ENCODE results near the gene VKORC1.
A peak's percentile ranks its signal among the peaks of the same experiment; 100 is the strongest.

Gene VKORC1

GRCh38 chr16:31114468-31114867 is 19.9 kb upstream of the VKORC1 start:
- Histone ChIP-seq H3K27ac (ENCODE audit: low read depth in 2 of 2, low read length in 2 of 2) (peak overlapping the region; percentile 64 to 68), H3K9ac (ENCODE audit: low read depth in 1 of 2, low read length in 2 of 2) (no peak overlapping the region), H3K36me3 (ENCODE audit: control insufficient read depth in 2 of 2, insufficient read depth in 2 of 2, low read length in 2 of 2) (peaks cover 23 to 34% of the 10 kb centered on the region in 2 donors), H3K4me1 (ENCODE audit: control insufficient read depth in 2 of 2, insufficient read depth in 2 of 2, low read length in 2 of 2) (peaks cover 17 to 24% of the 10 kb centered on the region in 2 donors), H3K9me3 (ENCODE audit: control insufficient read depth in 2 of 2, low read length in 2 of 2) (no peaks in the 10 kb centered on the region), H3K27me3 (ENCODE audit: control insufficient read depth in 2 of 2, insufficient read depth in 2 of 2, low read length in 2 of 2) (no peaks in the 10 kb centered on the region), H3K4me3 (ENCODE audit: low read length in 2 of 2) (no peak overlapping the region)

- peak overlapping the region in 1 of 2 donors; percentile 41 for H3K4me3 ChIP-seq (ENCODE audit: low read length in 2 of 2)
These were observed 18.8 kb upstream of the VKORC1 start for GRCh38 chr16:31113121-31114120.

GRCh38 chr16:31112711-31113110 is 18.1 kb upstream of the VKORC1 start:
- H3K9ac ChIP-seq (ENCODE audit: low read depth in 1 of 2, low read length in 2 of 2): no peak overlapping the region
- peaks cover 23 to 30% of the 10 kb centered on the region in 2 donors for H3K36me3 ChIP-seq (ENCODE audit: control insufficient read depth in 2 of 2, insufficient read depth in 2 of 2, low read length in 2 of 2)
- H3K27me3 ChIP-seq (ENCODE audit: control insufficient read depth in 2 of 2, insufficient read depth in 2 of 2, low read length in 2 of 2): no peaks in the 10 kb centered on the region
- peak overlapping the region; percentile 20 to 68 for H3K27ac ChIP-seq (ENCODE audit: low read depth in 2 of 2, low read length in 2 of 2)
- H3K4me1 ChIP-seq (ENCODE audit: control insufficient read depth in 2 of 2, insufficient read depth in 2 of 2, low read length in 2 of 2): peaks cover 19 to 20% of the 10 kb centered on the region in 2 donors
- H3K4me3 ChIP-seq (ENCODE audit: low read length in 2 of 2): no peak overlapping the region
- H3K9me3 ChIP-seq (ENCODE audit: control insufficient read depth in 2 of 2, low read length in 2 of 2): no peaks in the 10 kb centered on the region

More at GRCh38 chr16:31113121-31114120, 18.8 kb upstream of the VKORC1 start:
- Histone ChIP-seq H3K4me1 (ENCODE audit: control insufficient read depth in 2 of 2, insufficient read depth in 2 of 2, low read length in 2 of 2) (peaks cover 19 to 25% of the 10 kb centered on the region in 2 donors), H3K27me3 (ENCODE audit: control insufficient read depth in 2 of 2, insufficient read depth in 2 of 2, low read length in 2 of 2) (no peaks in the 10 kb centered on the region), H3K9me3 (ENCODE audit: control insufficient read depth in 2 of 2, low read length in 2 of 2) (no peaks in the 10 kb centered on the region), H3K36me3 (ENCODE audit: control insufficient read depth in 2 of 2, insufficient read depth in 2 of 2, low read length in 2 of 2) (peaks cover 23 to 30% of the 10 kb centered on the region in 2 donors), H3K27ac (ENCODE audit: low read depth in 2 of 2, low read length in 2 of 2) (peak overlapping the region; percentile 64 to 68), H3K9ac (ENCODE audit: low read depth in 1 of 2, low read length in 2 of 2) (no peak overlapping the region)

GRCh38 chr16:31111881-31112466 is 17.4 kb upstream of the VKORC1 start:
- no peaks in the 10 kb centered on the region for H3K27me3 ChIP-seq (ENCODE audit: control insufficient read depth in 2 of 2, insufficient read depth in 2 of 2, low read length in 2 of 2)
- peaks cover 19% of the 10 kb centered on the region in 2 donors for H3K4me1 ChIP-seq (ENCODE audit: control insufficient read depth in 2 of 2, insufficient read depth in 2 of 2, low read length in 2 of 2)
- H3K27ac ChIP-seq (ENCODE audit: low read depth in 2 of 2, low read length in 2 of 2): no peak overlapping the region
- H3K36me3 ChIP-seq (ENCODE audit: control insufficient read depth in 2 of 2, insufficient read depth in 2 of 2, low read length in 2 of 2): peaks cover 23 to 30% of the 10 kb centered on the region in 2 donors
- H3K9ac ChIP-seq (ENCODE audit: low read depth in 1 of 2, low read length in 2 of 2): no peak overlapping the region
- no peaks in the 10 kb centered on the region for H3K9me3 ChIP-seq (ENCODE audit: control insufficient read depth in 2 of 2, low read length in 2 of 2)
- H3K4me3 ChIP-seq (ENCODE audit: low read length in 2 of 2): no peak overlapping the region

DNA sequence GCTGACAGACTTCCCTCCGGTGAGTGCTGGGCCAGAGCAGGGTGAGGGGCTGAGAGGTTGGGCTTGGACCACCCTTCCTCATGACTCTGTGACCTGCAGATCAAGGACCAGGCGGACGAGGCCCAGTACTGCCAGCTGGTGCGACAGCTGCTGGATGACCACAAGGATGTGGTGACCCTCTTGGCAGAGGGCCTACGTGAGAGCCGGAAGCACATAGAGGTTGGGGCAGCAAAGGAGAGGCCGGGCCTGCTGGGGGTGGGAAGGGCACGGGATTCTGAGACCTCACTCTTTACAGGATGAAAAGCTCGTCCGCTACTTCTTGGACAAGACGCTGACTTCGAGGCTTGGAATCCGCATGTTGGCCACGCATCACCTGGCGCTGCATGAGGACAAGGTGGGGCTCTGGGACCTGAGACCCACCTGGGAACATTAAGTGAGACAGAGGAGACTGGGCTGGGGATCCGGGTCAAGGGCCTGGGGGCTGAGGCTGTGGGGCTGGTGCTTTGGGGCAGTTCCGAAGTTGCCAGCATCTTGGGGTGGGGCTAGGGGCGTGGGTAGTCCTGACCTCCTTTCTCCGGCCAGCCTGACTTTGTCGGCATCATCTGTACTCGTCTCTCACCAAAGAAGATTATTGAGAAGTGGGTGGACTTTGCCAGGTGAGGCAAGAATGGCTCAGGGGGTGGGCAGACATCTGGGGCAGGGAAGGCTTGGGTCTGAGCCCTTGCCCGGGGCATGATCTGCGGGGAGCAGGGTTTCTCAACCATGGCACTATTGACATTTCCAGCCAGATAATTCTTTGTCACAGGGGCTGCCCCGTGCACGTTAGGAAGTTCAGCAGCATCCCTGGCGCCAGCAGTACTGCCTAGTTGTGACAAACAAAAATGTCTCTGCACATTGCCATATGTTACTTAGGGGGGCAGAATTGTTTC is 15.8 kb upstream of the VKORC1 start:
- H3K36me3 ChIP-seq (ENCODE audit: control insufficient read depth in 2 of 2, insufficient read depth in 2 of 2, low read length in 2 of 2): peaks cover 23 to 30% of the 10 kb centered on the region in 2 donors
- no peaks in the 10 kb centered on the region for H3K9me3 ChIP-seq (ENCODE audit: control insufficient read depth in 2 of 2, low read length in 2 of 2)
- H3K27ac ChIP-seq (ENCODE audit: low read depth in 2 of 2, low read length in 2 of 2): no peak overlapping the region
- peaks cover 21 to 22% of the 10 kb centered on the region in 2 donors for H3K4me1 ChIP-seq (ENCODE audit: control insufficient read depth in 2 of 2, insufficient read depth in 2 of 2, low read length in 2 of 2)
- H3K9ac ChIP-seq (ENCODE audit: low read depth in 1 of 2, low read length in 2 of 2): no peak overlapping the region
- no peak overlapping the region for H3K4me3 ChIP-seq (ENCODE audit: low read length in 2 of 2)
- no peaks in the 10 kb centered on the region for H3K27me3 ChIP-seq (ENCODE audit: control insufficient read depth in 2 of 2, insufficient read depth in 2 of 2, low read length in 2 of 2)

DNA sequence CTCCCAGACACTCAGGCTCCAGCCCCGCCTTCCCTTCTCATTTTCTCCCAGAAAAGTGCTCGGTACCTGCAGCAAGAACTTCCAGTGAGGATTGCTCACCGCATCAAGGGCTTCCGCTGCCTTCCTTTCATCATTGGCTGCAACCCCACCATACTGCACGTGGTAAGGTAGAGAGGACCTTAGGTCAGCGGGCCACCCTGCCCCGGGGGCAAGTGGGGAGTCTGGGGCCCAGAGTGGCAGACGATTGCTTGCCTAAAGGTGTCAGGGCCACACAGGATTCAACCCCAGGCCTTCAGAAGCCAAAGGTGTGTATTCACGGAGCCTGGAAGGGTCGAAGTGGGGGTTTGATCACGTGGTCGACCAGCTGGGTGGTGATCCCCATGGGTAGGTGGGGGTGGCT is 15.0 kb upstream of the VKORC1 start:
- Histone ChIP-seq H3K4me1 (ENCODE audit: control insufficient read depth in 2 of 2, insufficient read depth in 2 of 2, low read length in 2 of 2) (peaks cover 19 to 22% of the 10 kb centered on the region in 2 donors), H3K9ac (ENCODE audit: low read depth in 1 of 2, low read length in 2 of 2) (no peak overlapping the region), H3K36me3 (ENCODE audit: control insufficient read depth in 2 of 2, insufficient read depth in 2 of 2, low read length in 2 of 2) (peaks cover 23 to 30% of the 10 kb centered on the region in 2 donors), H3K27me3 (ENCODE audit: control insufficient read depth in 2 of 2, insufficient read depth in 2 of 2, low read length in 2 of 2) (no peaks in the 10 kb centered on the region), H3K9me3 (ENCODE audit: control insufficient read depth in 2 of 2, low read length in 2 of 2) (no peaks in the 10 kb centered on the region), H3K27ac (ENCODE audit: low read depth in 2 of 2, low read length in 2 of 2) (no peak overlapping the region), H3K4me3 (ENCODE audit: low read length in 2 of 2) (no peak overlapping the region)

DNA sequence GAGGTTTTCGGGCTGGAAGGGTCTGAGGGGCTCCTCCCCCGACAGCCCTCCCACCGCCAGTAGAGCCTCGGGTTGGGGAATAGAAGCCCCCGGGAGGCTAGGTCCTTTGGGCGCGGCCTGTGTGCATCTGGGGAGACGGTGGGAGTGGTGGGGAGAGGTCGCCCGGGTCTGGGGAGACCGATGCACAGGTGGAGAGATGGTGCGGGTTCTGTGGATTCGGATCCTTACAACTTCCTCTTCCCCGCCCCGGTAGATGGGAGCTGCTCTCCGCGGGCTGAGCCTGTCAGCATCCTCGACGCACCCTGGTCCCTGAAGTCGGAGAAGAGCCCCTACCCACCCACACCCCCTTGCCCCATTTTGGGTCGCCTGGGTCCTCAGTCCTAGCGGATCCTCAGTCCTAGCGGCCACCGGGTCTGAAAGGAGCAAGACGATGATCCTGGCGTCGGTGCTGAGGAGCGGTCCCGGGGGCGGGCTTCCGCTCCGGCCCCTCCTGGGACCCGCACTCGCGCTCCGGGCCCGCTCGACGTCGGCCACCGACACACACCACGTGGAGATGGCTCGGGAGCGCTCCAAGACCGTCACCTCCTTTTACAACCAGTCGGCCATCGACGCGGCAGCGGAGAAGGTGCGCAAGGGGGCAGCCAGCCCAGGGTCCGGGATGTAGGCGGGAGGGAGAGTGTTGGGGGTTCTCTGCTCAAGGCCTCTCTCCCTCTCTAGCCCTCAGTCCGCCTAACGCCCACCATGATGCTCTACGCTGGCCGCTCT is 14.4 kb upstream of the VKORC1 start:
- Histone ChIP-seq H3K9me3 (ENCODE audit: control insufficient read depth in 2 of 2, low read length in 2 of 2) (no peaks in the 10 kb centered on the region), H3K27ac (ENCODE audit: low read depth in 2 of 2, low read length in 2 of 2) (peak overlapping the region; percentile 75 to 76), H3K4me3 (ENCODE audit: low read length in 2 of 2) (peak overlapping the region; percentile 74 to 85), H3K36me3 (ENCODE audit: control insufficient read depth in 2 of 2, insufficient read depth in 2 of 2, low read length in 2 of 2) (peaks cover 23 to 30% of the 10 kb centered on the region in 2 donors), H3K27me3 (ENCODE audit: control insufficient read depth in 2 of 2, insufficient read depth in 2 of 2, low read length in 2 of 2) (no peaks in the 10 kb centered on the region), H3K4me1 (ENCODE audit: control insufficient read depth in 2 of 2, insufficient read depth in 2 of 2, low read length in 2 of 2) (peaks cover 16 to 21% of the 10 kb centered on the region in 2 donors), H3K9ac (ENCODE audit: low read depth in 1 of 2, low read length in 2 of 2) (peak overlapping the region; percentile 83 to 92)

GRCh38 chr16:31108035-31108793 is 13.6 kb upstream of the VKORC1 start, which contains the start of gene BCKDK:
Gene BCKDK (plus strand): TSS chr16:31108386. CDS start chr16:31109224, 838 bp downstream.
- Histone ChIP-seq H3K4me3 (ENCODE audit: low read length in 2 of 2) (peak within 1 kb of the TSS; percentile 74 to 85), H3K36me3 (ENCODE audit: control insufficient read depth in 2 of 2, insufficient read depth in 2 of 2, low read length in 2 of 2) (peaks cover 23 to 30% of the 10 kb centered on the region in 2 donors), H3K27me3 (ENCODE audit: control insufficient read depth in 2 of 2, insufficient read depth in 2 of 2, low read length in 2 of 2) (no peaks in the 10 kb centered on the region), H3K9ac (ENCODE audit: low read depth in 1 of 2, low read length in 2 of 2) (peak within 1 kb of the TSS; percentile 83 to 92), H3K9me3 (ENCODE audit: control insufficient read depth in 2 of 2, low read length in 2 of 2) (no peaks in the 10 kb centered on the region), H3K27ac (ENCODE audit: low read depth in 2 of 2, low read length in 2 of 2) (peak within 1 kb of the TSS; percentile 75 to 76), H3K4me1 (ENCODE audit: control insufficient read depth in 2 of 2, insufficient read depth in 2 of 2, low read length in 2 of 2) (peaks cover 12 to 14% of the 10 kb centered on the region in 2 donors)

All from mucosa of rectum (tissue), 2 donors.